Lower leg skin (tissue), 4 donors: Measurements from ENCODE around the gene NUAK1. TPM values are rescaled to one million over a fixed set of nuclear protein-coding genes. Genes with fewer than 3 reads are reported as not detected.

Experiments used
- DNase-seq, 2 donors: peaks; one replicate each; pipeline ENCODE4 v3.0.0-alpha.2; 2019; ENCODE audit warnings: low spot score in 2 of 2
- H3K4me3 ChIP-seq: fragments of 200-600 bp; sonication (generic); 2 replicates; pipeline ENCODE4 v1.5.1; 2017; ENCODE audit warnings: mild to moderate bottlenecking, low read depth; ENCODE audit not compliant: poor library complexity, severe bottlenecking
- CTCF ChIP-seq, 3 donors: fragments of 450-650 bp; IDR thresholded peaks; one replicate each; pipeline ENCODE4 v1.5.1; 2016; ENCODE audit warnings: antibody characterized with exemption in 3 of 3, mild to moderate bottlenecking in 3 of 3, moderate library complexity in 2 of 3
- POLR2A ChIP-seq, 2 donors: fragments of 450-650 bp; IDR thresholded peaks; one replicate each; pipeline ENCODE4 v1.6.1; 2016 to 2017; ENCODE audit warnings: antibody characterized with exemption in 2 of 2, mild to moderate bottlenecking in 1 of 2, moderate library complexity in 1 of 2
- WGBS, 2 donors: methylation state at CpG; one replicate each; pipeline ENCODE4 v1.1.5; 2018; 5-methylcytosine and 5-hydroxymethylcytosine counted together
- intact Hi-C: fragments of 100-400 bp; cut with DNase I; formaldehyde crosslinking; loops from one replicate; pipeline ENCODE4 v1.15.0; 2023; ENCODE audit warnings: low total_unique reads
- total RNA-seq, 4 donors: library from RNA; depleted of rRNA; stranded (reverse); fragments of >200 nt; gene quantifications; one replicate each; pipeline ENCODE4 v1.1.0, GENCODE V29; 2016

The NUAK1 gene
- total RNA-seq, 4 donors from 2014 or later: 23.9 to 66.1 (median 42.3) TPM

DNA sequence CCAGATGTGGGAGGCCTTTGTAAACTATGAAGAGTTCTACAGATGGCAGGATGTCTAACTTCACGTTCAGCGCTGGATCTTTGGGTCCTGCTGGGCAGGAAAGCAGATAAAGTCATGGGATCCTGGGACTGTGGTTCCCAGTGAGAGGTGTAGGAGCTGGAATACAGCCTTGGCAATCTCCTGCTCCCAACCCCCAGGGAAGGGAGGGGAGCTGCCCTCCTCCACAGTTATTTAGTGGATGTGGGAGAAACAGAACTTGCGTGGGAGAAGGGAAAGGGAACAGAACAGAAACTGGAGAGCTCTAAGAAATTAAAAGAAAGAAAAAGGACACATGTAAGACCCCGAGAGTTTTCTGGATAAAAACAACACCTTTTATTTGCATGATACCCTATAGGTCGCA is 37.0 kb downstream of the NUAK1 start:
- H3K4me3 ChIP-seq: no peak overlapping the region
- intact Hi-C loops: no loop called here
- 76 to 79% methylated on average over 5 of the region's 5 CpGs for WGBS, 2 donors
- DNase-seq: no peak
- TF ChIP-seq POLR2A (IDR thresholded peaks at IDR 0.05) (no peak), CTCF (IDR thresholded peaks at IDR 0.05) (no peak)

- no peak overlapping the region for H3K4me3 ChIP-seq
- intact Hi-C loops: no loop called here
- TF ChIP-seq POLR2A (IDR thresholded peaks at IDR 0.05): no peak
- no peak for TF ChIP-seq CTCF (IDR thresholded peaks at IDR 0.05)
- 74 to 84% methylated on average over 6 of the region's 6 CpGs for WGBS, 2 donors
- no peak for DNase-seq
Measured at GRCh38 chr12:106098691-106099200, 40.0 kb downstream of the NUAK1 start.

- H3K4me3 ChIP-seq: no peak overlapping the region
- 54 to 57% methylated on average over 2 of the region's 2 CpGs for whole genome bisulfite sequencing, 2 donors
- intact Hi-C loops: no loop called here
- TF ChIP-seq CTCF (IDR thresholded peaks at IDR 0.05) (no peak), POLR2A (IDR thresholded peaks at IDR 0.05) (no peak)
- DNase-seq: no peak
Measured at GRCh38 chr12:106097011-106097410, 41.7 kb downstream of the NUAK1 start.

- TF ChIP-seq CTCF (IDR thresholded peaks at IDR 0.05) (no peak), POLR2A (IDR thresholded peaks at IDR 0.05) (no peak)
- WGBS, 2 donors: 40 to 52% methylated on average over 12 of the region's 12 CpGs
- intact Hi-C loops: no loop called here
- no peak overlapping the region for H3K4me3 ChIP-seq
- peak in 1 of 2 donors; percentile 74 for DNase-seq
Measured at GRCh38 chr12:106096376-106096775, 42.4 kb downstream of the NUAK1 start.

DNA sequence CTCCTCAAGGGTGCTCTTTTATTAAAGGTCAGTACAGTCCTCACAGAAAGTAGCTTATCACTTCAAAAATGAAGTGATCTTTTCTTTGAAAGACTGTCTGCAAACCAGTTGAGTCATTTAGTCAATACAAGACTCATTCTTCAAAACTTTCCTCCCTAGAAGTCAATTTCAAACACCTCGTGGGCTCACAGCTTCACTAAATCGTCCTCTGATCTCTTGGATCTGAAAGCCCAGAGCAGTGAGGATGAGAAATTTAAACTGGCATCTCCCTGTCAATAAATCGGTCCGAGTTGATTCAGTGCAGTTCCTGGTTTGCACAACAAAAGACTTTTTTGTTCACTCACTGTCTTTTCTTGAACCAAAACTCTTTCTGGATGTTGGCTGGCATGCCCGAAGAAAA is 44.5 kb downstream of the NUAK1 start:
- intact Hi-C loops: no loop called here
- TF ChIP-seq POLR2A (IDR thresholded peaks at IDR 0.05) (no peak), CTCF (IDR thresholded peaks at IDR 0.05) (no peak)
- no peak for DNase-seq
- H3K4me3 ChIP-seq: no peak overlapping the region
- 58 to 67% methylated on average over 5 of the region's 5 CpGs for WGBS, 2 donors

- no peak overlapping the region for H3K4me3 ChIP-seq
- intact Hi-C loops: no loop called here
- WGBS, 2 donors: 56 to 68% methylated on average over 6 of the region's 6 CpGs
- TF ChIP-seq CTCF (IDR thresholded peaks at IDR 0.05) (no peak), POLR2A (IDR thresholded peaks at IDR 0.05) (no peak)
- no peak for DNase-seq
Measured at GRCh38 chr12:106093246-106093645, 45.5 kb downstream of the NUAK1 start.
